ENCODE data around the gene LINC00237. TPM values are rescaled to one million over a fixed set of nuclear protein-coding genes. Genes with fewer than 3 reads are reported as not detected.
A peak's percentile ranks its signal among the peaks of the same experiment; 100 is the strongest.

The LINC00237 gene
- total and polyA plus RNA-seq, 2 of the 8 experiments (the other 6 are each of a cell fraction or from before 2014, with no cell fraction given) = 0.28 to 1.4 TPM

GRCh38 chr20:21114584-21114983 lies 8.4 kb upstream of the LINC00237 start:
- Histone ChIP-seq H3K9ac (replicated peaks in 1 of 4; ENCODE audit: extremely low read depth in 1 of 4, low read depth in 3 of 4, low read length in 3 of 4) (no peak overlapping the region), H3K27me3 (replicated peaks in 1 of 4; ENCODE audit: control insufficient read depth in 3 of 4, extremely low read depth in 1 of 4, insufficient read depth in 3 of 4, low read length in 3 of 4) (no peaks in the 10 kb centered on the region; a peak in 2 of 7 replicates), H3K27ac (ENCODE audit: low read depth, low read length) (no peak overlapping the region), H4K8ac (ENCODE audit: extremely low read depth, insufficient read depth, low read length) (no peak overlapping the region), H3K23ac (ENCODE audit: insufficient read length) (no peak overlapping the region), H3K4me1 (replicated peaks in 1 of 4; ENCODE audit: control insufficient read depth in 3 of 4, insufficient read depth in 4 of 4, low read length in 3 of 4) (no peaks in the 10 kb centered on the region), H2AK5ac (ENCODE audit: low read depth, low read length) (no peak overlapping the region), H3K4ac (replicated peaks; ENCODE audit: insufficient read length, low read depth, low read length) (no peak overlapping the region), H4K91ac (replicated peaks; ENCODE audit: insufficient read length, low read length) (no peak overlapping the region), H4K5ac (ENCODE audit: insufficient read length, low read depth, low read length) (no peak overlapping the region), H2BK12ac (ENCODE audit: low read depth, low read length) (no peak overlapping the region), H2AFZ (ENCODE audit: low read length) (no peak overlapping the region), H2BK20ac (ENCODE audit: low read length) (no peak overlapping the region), H2BK15ac (ENCODE audit: low read length) (no peak overlapping the region), H3K14ac (ENCODE audit: insufficient read length) (no peak overlapping the region), H2BK120ac (replicated peaks; ENCODE audit: low read depth, low read length) (no peak overlapping the region), H3K79me2 (ENCODE audit: control insufficient read depth in 1 of 2, insufficient read depth in 2 of 2, low read length in 2 of 2) (no peaks in the 10 kb centered on the region), H3K79me1 (ENCODE audit: low read depth, low read length) (no peaks in the 10 kb centered on the region), H2BK5ac (ENCODE audit: low read depth, low read length) (no peak overlapping the region), H3K4me3 (ENCODE audit: extremely low read depth in 1 of 4, insufficient read depth in 2 of 4, low read depth in 3 of 4, low read length in 4 of 4) (no peak overlapping the region), H3K36me3 (ENCODE audit: control insufficient read depth in 2 of 4, insufficient read depth in 4 of 4, low read length in 3 of 4) (no peaks in the 10 kb centered on the region), H3K23me2 (ENCODE audit: low read depth, low read length) (peaks cover 3% of the 10 kb centered on the region; the same call in 1 of the 2 replicates), H3K18ac (ENCODE audit: extremely low read depth, low read length) (no peak overlapping the region), H3K56ac (replicated peaks; ENCODE audit: insufficient read length, low read depth, low read length) (no peak overlapping the region), H3K4me2 (ENCODE audit: insufficient read depth in 1 of 2, low read depth in 2 of 2, low read length in 2 of 2) (no peak overlapping the region), H3K9me3 (ENCODE audit: insufficient read depth in 2 of 2, low read depth in 1 of 2, low read length in 1 of 2) (no peaks in the 10 kb centered on the region), H4K20me1 (replicated peaks in 1 of 2; ENCODE audit: control insufficient read depth in 1 of 2, insufficient read depth in 2 of 2, low read length in 2 of 2) (no peaks in the 10 kb centered on the region)
- FAIRE-seq (no peak), DNase-seq (ENCODE audit: low read depth in 1 of 2, low spot score in 2 of 2) (no peak)
- CTCF ChIA-PET (ENCODE audit: partially characterized antibody) = interaction anchor here (0.7 to 1.7 kb wide), 14 partner anchors 8 to 351 kb away, joined by 3 to 6 read pairs (median 3); partner anchors contain the start of genes KIZ and LINC00237
- WGBS, 2 experiments (ENCODE audit: extremely low coverage in 1 of 2, insufficient coverage in 1 of 2, insufficient read length in 1 of 2, insufficient replicate concordance in 2 of 2, low coverage in 1 of 2, low lambda C conversion rate in 2 of 2, missing lambda C conversion rate in 1 of 2) = 90% methylated on average over 15 of the region's 15 CpGs; no CpG with 5 or more reads in 1 of the 2 experiments
- POLR2A ChIA-PET (ENCODE audit: partially characterized antibody) = interaction anchor here (0.8 to 3.0 kb wide), 7 partner anchors 9 to 75 kb away, joined by 3 to 9 read pairs (median 4); partner anchors contain the start of genes KIZ and LINC00237
- TF ChIP-seq, protein P1, sequence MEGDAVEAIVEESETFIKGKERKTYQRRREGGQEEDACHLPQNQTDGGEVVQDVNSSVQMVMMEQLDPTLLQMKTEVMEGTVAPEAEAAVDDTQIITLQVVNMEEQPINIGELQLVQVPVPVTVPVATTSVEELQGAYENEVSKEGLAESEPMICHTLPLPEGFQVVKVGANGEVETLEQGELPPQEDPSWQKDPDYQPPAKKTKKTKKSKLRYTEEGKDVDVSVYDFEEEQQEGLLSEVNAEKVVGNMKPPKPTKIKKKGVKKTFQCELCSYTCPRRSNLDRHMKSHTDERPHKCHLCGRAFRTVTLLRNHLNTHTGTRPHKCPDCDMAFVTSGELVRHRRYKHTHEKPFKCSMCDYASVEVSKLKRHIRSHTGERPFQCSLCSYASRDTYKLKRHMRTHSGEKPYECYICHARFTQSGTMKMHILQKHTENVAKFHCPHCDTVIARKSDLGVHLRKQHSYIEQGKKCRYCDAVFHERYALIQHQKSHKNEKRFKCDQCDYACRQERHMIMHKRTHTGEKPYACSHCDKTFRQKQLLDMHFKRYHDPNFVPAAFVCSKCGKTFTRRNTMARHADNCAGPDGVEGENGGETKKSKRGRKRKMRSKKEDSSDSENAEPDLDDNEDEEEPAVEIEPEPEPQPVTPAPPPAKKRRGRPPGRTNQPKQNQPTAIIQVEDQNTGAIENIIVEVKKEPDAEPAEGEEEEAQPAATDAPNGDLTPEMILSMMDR (IDR thresholded peaks at IDR 0.05; ENCODE audit: control extremely low read depth in 1 of 3, insufficient read depth in 1 of 3, low read depth in 1 of 3, low read length in 3 of 3) = peak in 2 of 3 experiments; percentile 43 to 52; a peak in 2 of 4 replicates
- TF ChIP-seq PHF8 (conservative IDR thresholded peaks at IDR 0.05; ENCODE audit: low read depth, low read length) = no peak
- TF ChIP-seq SP1 (IDR thresholded peaks at IDR 0.05; ENCODE audit: low read depth, low read length) = no peak
